ENCODE results near the gene RFC3.
"Not testable (repeated sequence)": the region's sequence is repeated elsewhere in the genome, so short reads cannot be mapped to it uniquely, and the experiment has no call there.

Gene RFC3

GRCh38 chr13:33806470-33807248, 11.3 kb upstream of the RFC3 start:
- no peak for DNase-seq (ENCODE audit: low read depth in 2 of 2)

GRCh38 chr13:33812829-33813228, 5.1 kb upstream of the RFC3 start:
- not testable (repeated sequence) for DNase-seq (ENCODE audit: low read depth in 2 of 2)

GRCh38 chr13:33815011-33815550, 2.9 kb upstream of the RFC3 start:
- no peak for DNase-seq (ENCODE audit: low read depth in 2 of 2)

- DNase-seq (ENCODE audit: low read depth in 2 of 2) = no peak
Observed at GRCh38 chr13:33816912-33817311, 1.0 kb upstream of the RFC3 start.

GRCh38 chr13:33817513-33817900, 442 bp upstream of the RFC3 start:
- DNase-seq (ENCODE audit: low read depth in 2 of 2) = no peak

- DNase-seq (ENCODE audit: low read depth in 2 of 2) = no peak
Observed at GRCh38 chr13:33825083-33825482, 7.1 kb downstream of the RFC3 start.

GRCh38 chr13:33827139-33827538, 9.2 kb downstream of the RFC3 start:
- DNase-seq (ENCODE audit: low read depth in 2 of 2) = no peak

- DNase-seq (ENCODE audit: low read depth in 2 of 2) = no peak
Observed at GRCh38 chr13:33828431-33829129, 10.6 kb downstream of the RFC3 start.

- DNase-seq (ENCODE audit: low read depth in 2 of 2) = no peak
Observed at GRCh38 chr13:33832872-33833271, 14.9 kb downstream of the RFC3 start.

- DNase-seq (ENCODE audit: low read depth in 2 of 2) = no peak
Observed at GRCh38 chr13:33838647-33839046, 20.7 kb downstream of the RFC3 start.

- no peak for DNase-seq (ENCODE audit: low read depth in 2 of 2)
Observed at GRCh38 chr13:33840402-33840801, 22.5 kb downstream of the RFC3 start.

- no peak for DNase-seq (ENCODE audit: low read depth in 2 of 2)
Observed at GRCh38 chr13:33842207-33842606, 24.3 kb downstream of the RFC3 start.

- DNase-seq (ENCODE audit: low read depth in 2 of 2) = no peak
Observed at GRCh38 chr13:33842986-33843385, 25.0 kb downstream of the RFC3 start.

- no peak for DNase-seq (ENCODE audit: low read depth in 2 of 2)
Observed at GRCh38 chr13:33845572-33846302, 27.8 kb downstream of the RFC3 start.

GRCh38 chr13:33846303-33847062, 28.5 kb downstream of the RFC3 start:
- DNase-seq (ENCODE audit: low read depth in 2 of 2) = no peak

- no peak for DNase-seq (ENCODE audit: low read depth in 2 of 2)
Observed at GRCh38 chr13:33849211-33849610, 31.3 kb downstream of the RFC3 start.

- no peak for DNase-seq (ENCODE audit: low read depth in 2 of 2)
Observed at GRCh38 chr13:33855371-33855895, 37.5 kb downstream of the RFC3 start.

GRCh38 chr13:33859691-33860303, 41.8 kb downstream of the RFC3 start:
- no peak for DNase-seq (ENCODE audit: low read depth in 2 of 2)

GRCh38 chr13:33860526-33860925, 42.6 kb downstream of the RFC3 start:
- DNase-seq (ENCODE audit: low read depth in 2 of 2) = no peak

- DNase-seq (ENCODE audit: low read depth in 2 of 2) = no peak
Observed at GRCh38 chr13:33862016-33862415, 44.1 kb downstream of the RFC3 start.

All from stimulated activated CD4-positive, alpha-beta T cell treated with anti-CD3 and anti-CD28 coated beads, Interleukin-1b, Interleukin-23, amount 100 ng/mL, for 4 hours (primary cell).